GM12864 (cell line): Measurements from ENCODE around the gene METTL15.

Experiments
- DNase-seq: peaks from one replicate; pipeline ENCODE4 v3.0.0-alpha.2; 2011; ENCODE audit warnings: low read depth
- H3K4me3 ChIP-seq: 2 replicates; pipeline ENCODE4 v1.5.1; 2011; ENCODE audit warnings: mild to moderate bottlenecking, low read depth, low read length, control low read depth
- CTCF ChIP-seq: IDR thresholded peaks from 2 replicates; pipeline ENCODE4 v1.5.1; 2011; ENCODE audit warnings: low read depth, mild to moderate bottlenecking, moderate library complexity, low read length, control low read depth, inconsistent platforms; ENCODE audit errors: missing control alignments

METTL15 gene

DNA sequence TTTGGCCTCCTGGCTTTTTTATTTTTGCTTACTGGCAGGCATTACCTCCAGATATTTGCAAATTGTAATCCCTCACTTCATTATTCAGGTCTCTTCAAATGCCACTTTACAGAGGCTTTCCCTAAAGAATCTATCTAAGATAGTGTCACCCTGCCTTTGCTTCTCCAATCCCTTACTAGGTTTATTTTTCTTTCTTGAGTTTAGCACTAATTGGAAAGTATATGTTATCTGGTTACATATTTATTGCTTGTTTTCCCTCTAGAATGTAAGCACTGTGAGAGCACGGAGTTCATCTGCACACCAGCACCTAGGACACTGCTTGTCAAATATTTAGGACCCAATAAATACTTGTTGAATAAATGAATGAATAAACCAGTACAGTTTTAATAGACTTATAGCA is 3.8 kb upstream of the METTL15 start:
- no peak for TF ChIP-seq CTCF
- no peak overlapping the region for H3K4me3 ChIP-seq
- DNase-seq, result no peak

DNA sequence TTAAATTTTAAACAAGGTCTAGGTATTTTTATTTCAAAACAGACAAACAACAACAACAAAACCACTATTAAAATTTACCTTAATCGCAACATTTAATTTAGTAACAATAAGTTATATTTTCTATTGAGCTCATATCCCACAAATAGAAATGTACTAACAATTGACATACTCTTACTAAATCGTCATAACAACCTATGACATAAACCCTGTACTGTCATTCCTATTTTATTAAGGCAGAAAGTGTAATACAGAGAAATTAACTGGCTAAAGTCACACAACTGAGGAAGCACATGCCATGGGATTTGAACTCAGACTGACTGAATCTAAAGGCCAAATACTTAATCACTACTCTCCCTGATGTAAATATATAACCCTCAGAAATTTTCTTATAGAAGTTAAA is 3.2 kb upstream of the METTL15 start:
- DNase-seq, result no peak
- H3K4me3 ChIP-seq, result no peak overlapping the region
- no peak for TF ChIP-seq CTCF

DNA sequence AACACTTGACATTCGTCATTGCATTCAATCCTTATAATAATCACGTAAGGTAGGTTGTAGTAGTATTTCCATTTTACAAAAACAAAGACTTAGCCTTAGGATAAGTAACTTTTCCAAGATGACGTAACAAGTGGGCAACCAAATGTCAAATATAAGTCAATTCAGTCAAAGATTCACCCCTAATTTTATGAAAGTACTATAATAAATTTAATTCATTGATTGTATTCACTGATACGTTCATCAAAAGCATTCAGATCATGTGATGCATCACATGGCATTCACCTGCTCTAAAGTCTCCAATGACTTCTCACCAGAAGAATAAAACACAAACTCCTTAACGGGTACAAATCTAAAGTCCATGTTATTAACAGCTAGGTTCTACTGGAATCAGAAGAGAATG is 2.3 kb upstream of the METTL15 start:
- DNase-seq, result no peak
- peak overlapping the region; percentile 82; the same call in 1 of the 2 replicates for H3K4me3 ChIP-seq
- TF ChIP-seq CTCF, result no peak

DNA sequence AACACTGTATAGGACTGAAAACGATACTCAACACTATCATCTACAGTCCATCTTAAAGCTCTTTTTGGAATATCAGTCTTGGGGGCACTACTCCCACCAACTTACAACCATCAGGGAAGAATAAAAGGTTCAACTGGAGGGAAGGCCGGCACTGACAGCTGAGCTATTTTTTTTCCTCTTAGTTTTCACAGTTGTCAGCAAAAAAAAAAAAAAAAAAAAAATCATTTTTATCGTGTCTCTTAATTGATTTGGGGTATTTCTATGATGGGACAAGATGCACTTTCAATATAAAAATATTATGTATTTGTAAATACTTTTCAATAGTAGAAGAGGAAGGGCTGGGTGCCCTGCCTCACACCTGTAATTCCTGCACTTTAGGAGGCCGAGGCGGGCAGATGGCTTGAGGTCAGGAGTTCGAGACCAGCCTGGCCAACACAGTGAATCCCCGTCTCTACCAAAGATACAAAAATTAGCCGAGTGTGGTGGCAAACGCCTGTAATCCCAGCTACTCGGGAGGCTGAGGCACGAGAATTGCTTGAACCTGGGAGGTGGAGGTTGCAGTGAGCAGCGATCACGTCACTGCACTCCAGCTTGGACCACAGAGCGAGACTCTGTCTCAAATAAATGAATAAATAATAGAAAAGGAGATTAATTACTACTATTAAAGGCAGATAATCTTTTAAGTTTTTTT is 1.7 kb upstream of the METTL15 start:
- peak overlapping the region; percentile 82 for H3K4me3 ChIP-seq
- TF ChIP-seq CTCF, result no peak
- DNase-seq, result no peak

- peak overlapping the region; percentile 82 for H3K4me3 ChIP-seq
- no peak for TF ChIP-seq CTCF
- no peak for DNase-seq
Measured at GRCh38 chr11:28107191-28107749, 918 bp upstream of the METTL15 start.

- no peak for DNase-seq
- no peak for TF ChIP-seq CTCF
- H3K4me3 ChIP-seq, result peak overlapping the region; percentile 82; the same call in 1 of the 2 replicates
Measured at GRCh38 chr11:28108958-28109357, 770 bp downstream of the METTL15 start.

- peak; percentile 53 for DNase-seq
- no peak for TF ChIP-seq CTCF
- peak overlapping the region; percentile 77 for H3K4me3 ChIP-seq
Measured at GRCh38 chr11:28110108-28110820, 2.1 kb downstream of the METTL15 start.
